Lung microvascular endothelial cell (primary cell): ENCODE results near the gene KRTAP13-1. TPM values are rescaled to one million over a fixed set of nuclear protein-coding genes. Genes with fewer than 3 reads are reported as not detected.

Experiments used
- total RNA-seq: library from RNA; depleted of rRNA; stranded (reverse); fragments of >200 nt; gene quantifications from 2 replicates; pipeline ENCODE4 v1.2.1, GENCODE V29; 2014

KRTAP13-1 gene
- total RNA-seq, 1 donor from 2014 or later: not detected

Other genes starting within 250 kb of the KRTAP13-1 start
- gene CLDN17, start 229.2 kb upstream of the KRTAP13-1 start, total RNA-seq: not detected in 2 replicates
- not detected in 2 replicates for gene CLDN8, start 179.9 kb upstream of the KRTAP13-1 start, total RNA-seq
- gene KRTAP24-1, start 113.1 kb upstream of the KRTAP13-1 start, total RNA-seq: not detected in 2 replicates
- not detected in 2 replicates for gene KRTAP25-1, start 106.5 kb upstream of the KRTAP13-1 start, total RNA-seq
- not detected in 2 replicates for gene KRTAP26-1, start 75.7 kb upstream of the KRTAP13-1 start, total RNA-seq
- not detected in 2 replicates for gene KRTAP27-1, start 58.3 kb upstream of the KRTAP13-1 start, total RNA-seq
- gene KRTAP23-1, start 47.4 kb upstream of the KRTAP13-1 start, total RNA-seq: not detected in 2 replicates
- not detected in 2 replicates for gene KRTAP13-2, start 23.8 kb upstream of the KRTAP13-1 start, total RNA-seq
- not detected in 2 replicates for gene KRTAP13-3, start 29.9 kb downstream of the KRTAP13-1 start, total RNA-seq
- not detected in 2 replicates for gene KRTAP13-4, start 34.2 kb downstream of the KRTAP13-1 start, total RNA-seq
- not detected in 2 replicates for gene KRTAP15-1, start 44.2 kb downstream of the KRTAP13-1 start, total RNA-seq
- not detected in 2 replicates for gene KRTAP19-1, start 84.3 kb downstream of the KRTAP13-1 start, total RNA-seq
- gene KRTAP19-2, start 91.4 kb downstream of the KRTAP13-1 start, total RNA-seq: not detected in 2 replicates
- not detected in 2 replicates for gene KRTAP19-3, start 96.0 kb downstream of the KRTAP13-1 start, total RNA-seq
- gene KRTAP19-4, start 101.1 kb downstream of the KRTAP13-1 start, total RNA-seq: not detected in 2 replicates
- not detected in 2 replicates for gene KRTAP19-5, start 106.1 kb downstream of the KRTAP13-1 start, total RNA-seq
- gene KRTAP19-6, start 145.8 kb downstream of the KRTAP13-1 start, total RNA-seq: not detected in 2 replicates
- not detected in 2 replicates for gene KRTAP19-7, start 165.3 kb downstream of the KRTAP13-1 start, total RNA-seq
- gene KRTAP22-2, start 194.4 kb downstream of the KRTAP13-1 start, total RNA-seq: not detected in 2 replicates
- not detected in 2 replicates for gene KRTAP6-3, start 196.4 kb downstream of the KRTAP13-1 start, total RNA-seq
- gene KRTAP6-2, start 202.9 kb downstream of the KRTAP13-1 start, total RNA-seq: not detected in 2 replicates
- gene KRTAP22-1, start 205.1 kb downstream of the KRTAP13-1 start, total RNA-seq: not detected in 2 replicates
- gene KRTAP6-1, start 217.9 kb downstream of the KRTAP13-1 start, total RNA-seq: not detected in 2 replicates
- gene KRTAP20-1, start 220.4 kb downstream of the KRTAP13-1 start, total RNA-seq: not detected in 2 replicates
- gene KRTAP20-4, start 224.6 kb downstream of the KRTAP13-1 start, total RNA-seq: not detected in 2 replicates
- gene KRTAP20-2, start 239.2 kb downstream of the KRTAP13-1 start, total RNA-seq: not detected in 2 replicates
- gene KRTAP20-3, start 246.8 kb downstream of the KRTAP13-1 start, total RNA-seq: not detected in 2 replicates